Ishikawa (cell line): ENCODE data around the gene SLCO3A1.

Experiments
- CEBPB ChIP-seq: IDR thresholded peaks from 2 replicates; pipeline ENCODE4 v1.6.1; 2012
- FOXM1 ChIP-seq: IDR thresholded peaks from 2 replicates; pipeline ENCODE4 v1.6.1; 2012; ENCODE audit warnings: low read depth, borderline replicate concordance
- RAD21 ChIP-seq: IDR thresholded peaks from 2 replicates; pipeline ENCODE4 v1.6.1; 2012; ENCODE audit warnings: low read depth
- USF1 ChIP-seq: IDR thresholded peaks from 2 replicates; pipeline ENCODE4 v1.6.1; 2012
- TF ChIP-seq, protein P1 (sequence below): IDR thresholded peaks from 2 replicates; pipeline ENCODE4 v1.6.1; 2012

GRCh38 chr15:91976966-91977365 is 123.5 kb downstream of the SLCO3A1 start:
- TF ChIP-seq USF1 (no peak), RAD21 (no peak), CEBPB (no peak), FOXM1 (no peak)
- TF ChIP-seq, protein P1, sequence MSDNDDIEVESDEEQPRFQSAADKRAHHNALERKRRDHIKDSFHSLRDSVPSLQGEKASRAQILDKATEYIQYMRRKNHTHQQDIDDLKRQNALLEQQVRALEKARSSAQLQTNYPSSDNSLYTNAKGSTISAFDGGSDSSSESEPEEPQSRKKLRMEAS = no peak
